ENCODE data around the gene NIP7.

NIP7 gene

GRCh38 chr16:69324013-69324531 lies 15.5 kb upstream of the NIP7 start:
- TF ChIP-seq, protein P1, sequence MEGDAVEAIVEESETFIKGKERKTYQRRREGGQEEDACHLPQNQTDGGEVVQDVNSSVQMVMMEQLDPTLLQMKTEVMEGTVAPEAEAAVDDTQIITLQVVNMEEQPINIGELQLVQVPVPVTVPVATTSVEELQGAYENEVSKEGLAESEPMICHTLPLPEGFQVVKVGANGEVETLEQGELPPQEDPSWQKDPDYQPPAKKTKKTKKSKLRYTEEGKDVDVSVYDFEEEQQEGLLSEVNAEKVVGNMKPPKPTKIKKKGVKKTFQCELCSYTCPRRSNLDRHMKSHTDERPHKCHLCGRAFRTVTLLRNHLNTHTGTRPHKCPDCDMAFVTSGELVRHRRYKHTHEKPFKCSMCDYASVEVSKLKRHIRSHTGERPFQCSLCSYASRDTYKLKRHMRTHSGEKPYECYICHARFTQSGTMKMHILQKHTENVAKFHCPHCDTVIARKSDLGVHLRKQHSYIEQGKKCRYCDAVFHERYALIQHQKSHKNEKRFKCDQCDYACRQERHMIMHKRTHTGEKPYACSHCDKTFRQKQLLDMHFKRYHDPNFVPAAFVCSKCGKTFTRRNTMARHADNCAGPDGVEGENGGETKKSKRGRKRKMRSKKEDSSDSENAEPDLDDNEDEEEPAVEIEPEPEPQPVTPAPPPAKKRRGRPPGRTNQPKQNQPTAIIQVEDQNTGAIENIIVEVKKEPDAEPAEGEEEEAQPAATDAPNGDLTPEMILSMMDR (IDR thresholded peaks at IDR 0.05; ENCODE audit: borderline replicate concordance, insufficient read depth, low read depth, low read length) = no peak
- no peak overlapping the region for H3K4me3 ChIP-seq (ENCODE audit: low read depth, low read length)

- TF ChIP-seq, protein P1 (IDR thresholded peaks at IDR 0.05; ENCODE audit: borderline replicate concordance, insufficient read depth, low read depth, low read length) = no peak
- H3K4me3 ChIP-seq (ENCODE audit: low read depth, low read length) = no peak overlapping the region
Observed at GRCh38 chr16:69324585-69325253, 14.9 kb upstream of the NIP7 start.

- TF ChIP-seq, protein P1 (IDR thresholded peaks at IDR 0.05; ENCODE audit: borderline replicate concordance, insufficient read depth, low read depth, low read length) = no peak
- no peak overlapping the region for H3K4me3 ChIP-seq (ENCODE audit: low read depth, low read length)
Observed at GRCh38 chr16:69325784-69326171, 13.8 kb upstream of the NIP7 start.

DNA sequence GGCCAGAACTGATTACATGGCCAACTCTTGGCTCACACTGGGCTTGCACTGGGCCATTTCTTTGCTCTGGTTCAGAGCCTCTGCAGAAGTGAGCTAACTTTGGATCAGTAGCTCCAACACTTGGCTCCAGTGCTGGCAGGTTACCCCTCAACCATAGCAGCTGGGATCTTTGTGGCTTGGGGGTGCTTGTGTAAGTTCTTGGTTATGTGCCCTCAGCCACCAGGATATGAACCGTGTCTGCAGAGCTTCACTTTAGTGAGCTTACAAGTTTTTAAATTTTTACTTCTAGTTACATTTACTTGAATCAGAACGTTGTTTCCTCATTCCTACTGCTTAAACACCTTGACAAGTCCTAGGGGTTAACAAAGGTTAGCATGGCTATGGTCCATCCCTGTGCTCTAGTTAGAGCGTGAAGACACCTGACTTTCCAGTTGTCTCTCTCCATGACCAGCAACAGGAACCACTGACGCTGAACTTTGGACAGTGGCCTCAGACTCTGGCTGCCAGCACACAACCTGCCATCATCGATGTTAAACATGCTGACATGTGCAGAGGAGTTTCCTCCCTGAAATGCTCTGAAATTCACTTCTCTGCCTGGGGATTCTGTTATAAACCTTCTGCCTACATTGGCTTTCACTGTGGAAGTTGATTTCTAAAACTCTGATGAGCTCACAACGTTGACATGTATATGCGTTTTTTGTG lies 13.2 kb upstream of the NIP7 start:
- H3K4me3 ChIP-seq (ENCODE audit: low read depth, low read length) = no peak overlapping the region
- TF ChIP-seq, protein P1 (IDR thresholded peaks at IDR 0.05; ENCODE audit: borderline replicate concordance, insufficient read depth, low read depth, low read length) = no peak

GRCh38 chr16:69327585-69328310 lies 11.8 kb upstream of the NIP7 start:
- TF ChIP-seq, protein P1 (IDR thresholded peaks at IDR 0.05; ENCODE audit: borderline replicate concordance, insufficient read depth, low read depth, low read length) = no peak

GRCh38 chr16:69328854-69329316 lies 10.7 kb upstream of the NIP7 start:
- TF ChIP-seq, protein P1 (IDR thresholded peaks at IDR 0.05; ENCODE audit: borderline replicate concordance, insufficient read depth, low read depth, low read length) = no peak
- H3K4me3 ChIP-seq (ENCODE audit: low read depth, low read length) = no peak overlapping the region

More at GRCh38 chr16:69327585-69328310, 11.8 kb upstream of the NIP7 start:
- H3K4me3 ChIP-seq (ENCODE audit: low read depth, low read length) = no peak overlapping the region
